SK-N-SH (cell line): ENCODE results near the gene JPT2. TPM values are rescaled to one million over a fixed set of nuclear protein-coding genes. Genes with fewer than 3 reads are reported as not detected.

Experiments used
- CTCF ChIA-PET: fragments of 300-600, 350-600 bp; formaldehyde crosslinking; extraction: SDS; loops from one replicate; lab custom pipeline; 2021; lab: Yijun Ruan, JAX
- POLR2A ChIA-PET: fragments of 350-600 bp; sonication (Branson Sonifier 250); formaldehyde crosslinking; extraction: SDS; loops from one replicate; lab custom pipeline; 2020; ENCODE audit warnings: antibody characterized with exemption, inconsistent platforms; lab: Yijun Ruan, JAX
- DNase-seq: peaks from one replicate; pipeline ENCODE4 v3.0.0; 2012
- H2AFZ ChIP-seq: fragments of 200-600 bp; sonication (generic); 2 replicates; pipeline ENCODE4 v1.8.1; 2016; ENCODE audit warnings: antibody characterized with exemption, mild to moderate bottlenecking, low read depth
- H3F3A ChIP-seq: fragments of 200-600 bp; sonication (generic); replicated peaks from 2 replicates; pipeline ENCODE3; 2016; ENCODE audit warnings: antibody characterized with exemption, mild to moderate bottlenecking; ENCODE audit not compliant: insufficient read depth
- H3K27ac ChIP-seq, 2 experiments: fragments of 200-500 bp in 1 of 2; fragments of 200-600 bp in 1 of 2; sonication (Bioruptor generic) in 1 of 2; sonication (generic), shearing (Covaris generic) in 1 of 2; 2 replicates each; pipeline versions ENCODE4 v1.5.1 to v1.6.1; 2014 to 2016; ENCODE audit warnings: low read depth in 2 of 2, inconsistent platforms in 1 of 2, low read length in 1 of 2, mild to moderate bottlenecking in 1 of 2, mixed read lengths in 1 of 2
- H3K27me3 ChIP-seq: fragments of 200-600 bp; sonication (generic), shearing (Covaris generic); 2 replicates; pipeline ENCODE4 v1.6.1; 2016; ENCODE audit warnings: mixed run types; ENCODE audit not compliant: insufficient read depth
- H3K36me3 ChIP-seq, 2 experiments: fragments of 200-500 bp in 1 of 2; fragments of 200-600 bp in 1 of 2; sonication (Bioruptor generic) in 1 of 2; sonication (generic) in 1 of 2; replicated peaks in 1 of 2; 2 replicates each; pipeline versions ENCODE3 to v1.5.1; 2014 to 2016; ENCODE audit warnings: low read length in 1 of 2, mild to moderate bottlenecking in 1 of 2; ENCODE audit not compliant: insufficient read depth in 2 of 2, control insufficient read depth in 1 of 2
- H3K4me1 ChIP-seq, 2 experiments: fragments of 200-500 bp in 1 of 2; fragments of 200-600 bp in 1 of 2; sonication (Bioruptor generic) in 1 of 2; sonication (generic), shearing (Covaris generic) in 1 of 2; 2 replicates each; pipeline versions ENCODE4 v1.5.1 to v1.6.1; 2014 to 2016; ENCODE audit warnings: low read depth in 1 of 2, low read length in 1 of 2, mixed run types in 1 of 2; ENCODE audit not compliant: insufficient read depth in 2 of 2, control insufficient read depth in 1 of 2
- H3K4me2 ChIP-seq: fragments of 200-600 bp; sonication (generic), shearing (Covaris generic); 2 replicates; pipeline ENCODE4 v1.6.1; 2017; ENCODE audit warnings: mixed run types
- H3K4me3 ChIP-seq, 2 experiments: fragments of 200-500 bp in 1 of 2; fragments of 200-600 bp in 1 of 2; sonication (Bioruptor generic) in 1 of 2; sonication (generic), shearing (Covaris generic) in 1 of 2; 2 replicates each; pipeline versions ENCODE4 v1.5.1 to v1.8.1; 2014 to 2016; ENCODE audit warnings: low read depth in 2 of 2, inconsistent platforms in 1 of 2, low read length in 1 of 2, mild to moderate bottlenecking in 1 of 2, mixed read lengths in 1 of 2, moderate library complexity in 1 of 2
- H3K79me2 ChIP-seq: fragments of 200-600 bp; sonication (generic); 2 replicates; pipeline ENCODE4 v1.8.1; 2017; ENCODE audit warnings: mild to moderate bottlenecking; ENCODE audit not compliant: insufficient read depth
- H3K9ac ChIP-seq: fragments of 200-600 bp; sonication (generic); 2 replicates; pipeline ENCODE4 v1.6.1; 2017; ENCODE audit warnings: mixed run types
- H3K9me2 ChIP-seq: fragments of 200-600 bp; sonication (generic); 2 replicates; pipeline ENCODE4 v1.6.1; 2017; ENCODE audit warnings: mixed run types
- H3K9me3 ChIP-seq: fragments of 200-600 bp; sonication (generic); 2 replicates; pipeline ENCODE4 v1.6.1; 2017; ENCODE audit warnings: mixed run types, mild to moderate bottlenecking, moderate library complexity
- H4K20me1 ChIP-seq: fragments of 200-600 bp; sonication (generic); 2 replicates; pipeline ENCODE4 v1.6.1; 2017; ENCODE audit warnings: mild to moderate bottlenecking, mixed run types; ENCODE audit not compliant: insufficient read depth
- CHD2 ChIP-seq: fragments of 150-350 bp; IDR thresholded peaks from 2 replicates; pipeline ENCODE4 v1.6.1; 2018; ENCODE audit warnings: low read length; ENCODE audit not compliant: partially characterized antibody
- EP300 ChIP-seq, 2 experiments: IDR thresholded peaks; 2 replicates each; pipeline versions ENCODE4 v1.4.0 to v1.6.1; 2012; ENCODE audit warnings: borderline replicate concordance in 1 of 2, low read depth in 1 of 2, low read length in 1 of 2
- EZH2phosphoT487 ChIP-seq: fragments of 200-600 bp; sonication (generic); IDR thresholded peaks from 2 replicates; pipeline ENCODE4 v1.6.1; 2017; ENCODE audit warnings: low read depth, mixed run types, mild to moderate bottlenecking, antibody characterized with exemption, moderate library complexity, borderline replicate concordance
- FOXJ3 ChIP-seq: sonication (generic); formaldehyde crosslinking; IDR thresholded peaks from 2 replicates; pipeline ENCODE4 v1.5.1; 2020; ENCODE audit warnings: mild to moderate bottlenecking, missing genetic modification reagents
- GATA2 ChIP-seq: sonication (generic); formaldehyde crosslinking; IDR thresholded peaks from 2 replicates; pipeline ENCODE4 v1.5.0; 2020; ENCODE audit warnings: mild to moderate bottlenecking, missing genetic modification reagents
- NFIC ChIP-seq: IDR thresholded peaks from 2 replicates; pipeline ENCODE4 v1.4.0; 2012; ENCODE audit warnings: borderline replicate concordance
- NRF1 ChIP-seq: IDR thresholded peaks from 2 replicates; pipeline ENCODE4 v1.6.1; 2012; ENCODE audit warnings: low read depth, mild to moderate bottlenecking, low read length
- RXRA ChIP-seq: IDR thresholded peaks from 2 replicates; pipeline ENCODE4 v1.4.0; 2012; ENCODE audit warnings: low read depth, mild to moderate bottlenecking, borderline replicate concordance
- SIN3A ChIP-seq: IDR thresholded peaks from 2 replicates; pipeline ENCODE4 v1.6.1; 2012; ENCODE audit warnings: low read depth, mild to moderate bottlenecking, low read length, moderate library complexity, borderline replicate concordance
- SMC3 ChIP-seq: IDR thresholded peaks from 2 replicates; pipeline ENCODE4 v1.6.1; 2012; ENCODE audit warnings: low read depth, low read length, improper control_type of control experiment
- TAF1 ChIP-seq: IDR thresholded peaks from 2 replicates; pipeline ENCODE4 v1.6.1; 2012; ENCODE audit warnings: low read depth, mild to moderate bottlenecking, low read length, moderate library complexity, borderline replicate concordance
- YY1 ChIP-seq: IDR thresholded peaks from 2 replicates; pipeline ENCODE4 v1.4.0; 2012; ENCODE audit warnings: low read depth, mild to moderate bottlenecking
- WGBS: methylation state at CpG from one replicate; pipeline ENCODE4 v1.1.6; 2017; ENCODE audit warnings: low lambda C conversion rate; 5-methylcytosine and 5-hydroxymethylcytosine counted together
- polyA plus RNA-seq, 3 experiments: library from polyadenylated mRNA; depleted of rRNA; stranded (reverse); fragments of >200 nt; gene quantifications; 2 replicates each; pipeline ENCODE4 v1.2.3, GENCODE V29; 2012
- TF ChIP-seq, protein P1 (sequence below): IDR thresholded peaks from 2 replicates; pipeline ENCODE4 v1.4.0; 2012; ENCODE audit warnings: low read depth, borderline replicate concordance
- TF ChIP-seq, protein P2 (sequence below): IDR thresholded peaks from 2 replicates; pipeline ENCODE4 v1.4.0; 2012; ENCODE audit warnings: low read depth
- TF ChIP-seq, protein P3 (sequence below): IDR thresholded peaks from 2 replicates; pipeline ENCODE4 v1.6.1; 2012; ENCODE audit warnings: mild to moderate bottlenecking, low read depth, low read length, moderate library complexity

The JPT2 gene
- polyA plus RNA-seq, 1 of the 3 experiments (the other 2 are of a cell fraction), result 67.4 TPM

DNA sequence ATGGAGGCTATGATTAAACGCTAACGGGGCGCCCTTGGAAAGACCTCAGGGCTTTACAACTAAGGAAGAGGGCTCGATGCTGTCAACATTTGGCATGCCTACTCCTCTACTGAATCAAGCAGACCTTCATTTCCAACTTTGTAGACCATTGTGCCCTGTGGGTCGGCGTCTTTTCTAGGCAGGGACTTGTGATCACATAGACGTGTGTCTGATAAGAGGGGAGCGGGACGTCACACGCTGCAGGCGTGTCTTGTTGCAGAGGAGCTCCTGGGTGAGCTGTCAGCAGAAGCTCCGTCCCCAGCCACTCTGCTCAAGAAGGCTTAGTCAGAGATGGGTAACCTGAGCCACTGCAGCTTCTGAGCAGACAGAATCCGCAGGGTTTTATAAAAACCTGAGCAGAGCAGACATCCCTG is 30.7 kb downstream of the JPT2 start:
- H3K4me1 ChIP-seq, result peaks cover 13 to 22% of the 10 kb centered on the region in 2 experiments; a peak in 3 of 4 replicates
- no peak for TF ChIP-seq NRF1
- 0 out of 2 replicates have a peak, but pooled peaks have one; percentile 47 for TF ChIP-seq SIN3A
- TF ChIP-seq NFIC, result no peak
- no peak for TF ChIP-seq EP300 (IDR thresholded peaks at IDR 0.05; ENCODE audit: borderline replicate concordance in 1 of 2, low read depth in 1 of 2, low read length in 1 of 2)
- TF ChIP-seq CHD2, result no peak
- no peak for TF ChIP-seq YY1
- no peak for TF ChIP-seq GATA2
- no peak for TF ChIP-seq RXRA
- TF ChIP-seq, protein P1, sequence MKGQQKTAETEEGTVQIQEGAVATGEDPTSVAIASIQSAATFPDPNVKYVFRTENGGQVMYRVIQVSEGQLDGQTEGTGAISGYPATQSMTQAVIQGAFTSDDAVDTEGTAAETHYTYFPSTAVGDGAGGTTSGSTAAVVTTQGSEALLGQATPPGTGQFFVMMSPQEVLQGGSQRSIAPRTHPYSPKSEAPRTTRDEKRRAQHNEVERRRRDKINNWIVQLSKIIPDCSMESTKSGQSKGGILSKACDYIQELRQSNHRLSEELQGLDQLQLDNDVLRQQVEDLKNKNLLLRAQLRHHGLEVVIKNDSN, result no peak
- TF ChIP-seq, protein P2, sequence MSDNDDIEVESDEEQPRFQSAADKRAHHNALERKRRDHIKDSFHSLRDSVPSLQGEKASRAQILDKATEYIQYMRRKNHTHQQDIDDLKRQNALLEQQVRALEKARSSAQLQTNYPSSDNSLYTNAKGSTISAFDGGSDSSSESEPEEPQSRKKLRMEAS, result no peak
- no peak for TF ChIP-seq SMC3
- TF ChIP-seq EZH2phosphoT487, result no peak
- TF ChIP-seq, protein P3, sequence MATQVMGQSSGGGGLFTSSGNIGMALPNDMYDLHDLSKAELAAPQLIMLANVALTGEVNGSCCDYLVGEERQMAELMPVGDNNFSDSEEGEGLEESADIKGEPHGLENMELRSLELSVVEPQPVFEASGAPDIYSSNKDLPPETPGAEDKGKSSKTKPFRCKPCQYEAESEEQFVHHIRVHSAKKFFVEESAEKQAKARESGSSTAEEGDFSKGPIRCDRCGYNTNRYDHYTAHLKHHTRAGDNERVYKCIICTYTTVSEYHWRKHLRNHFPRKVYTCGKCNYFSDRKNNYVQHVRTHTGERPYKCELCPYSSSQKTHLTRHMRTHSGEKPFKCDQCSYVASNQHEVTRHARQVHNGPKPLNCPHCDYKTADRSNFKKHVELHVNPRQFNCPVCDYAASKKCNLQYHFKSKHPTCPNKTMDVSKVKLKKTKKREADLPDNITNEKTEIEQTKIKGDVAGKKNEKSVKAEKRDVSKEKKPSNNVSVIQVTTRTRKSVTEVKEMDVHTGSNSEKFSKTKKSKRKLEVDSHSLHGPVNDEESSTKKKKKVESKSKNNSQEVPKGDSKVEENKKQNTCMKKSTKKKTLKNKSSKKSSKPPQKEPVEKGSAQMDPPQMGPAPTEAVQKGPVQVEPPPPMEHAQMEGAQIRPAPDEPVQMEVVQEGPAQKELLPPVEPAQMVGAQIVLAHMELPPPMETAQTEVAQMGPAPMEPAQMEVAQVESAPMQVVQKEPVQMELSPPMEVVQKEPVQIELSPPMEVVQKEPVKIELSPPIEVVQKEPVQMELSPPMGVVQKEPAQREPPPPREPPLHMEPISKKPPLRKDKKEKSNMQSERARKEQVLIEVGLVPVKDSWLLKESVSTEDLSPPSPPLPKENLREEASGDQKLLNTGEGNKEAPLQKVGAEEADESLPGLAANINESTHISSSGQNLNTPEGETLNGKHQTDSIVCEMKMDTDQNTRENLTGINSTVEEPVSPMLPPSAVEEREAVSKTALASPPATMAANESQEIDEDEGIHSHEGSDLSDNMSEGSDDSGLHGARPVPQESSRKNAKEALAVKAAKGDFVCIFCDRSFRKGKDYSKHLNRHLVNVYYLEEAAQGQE, result no peak
- no peak for TF ChIP-seq FOXJ3 (CRISPR knock-in tag)
- TF ChIP-seq TAF1, result peak; percentile 57; the same call in 1 of the 2 replicates
- TF ChIP-seq, all 33 proteins: peak for 2
- Histone ChIP-seq H3K9me2 (no peaks in the 10 kb centered on the region), H3K36me3 (peaks cover 0 to 4% of the 10 kb centered on the region in 2 experiments), H3K9me3 (no peaks in the 10 kb centered on the region), H3K27ac (no peak overlapping the region), H3F3A (peaks cover 12% of the 10 kb centered on the region), H4K20me1 (peaks cover 61% of the 10 kb centered on the region), H3K27me3 (no peaks in the 10 kb centered on the region), H3K4me3 (no peak overlapping the region), H3K9ac (no peak overlapping the region), H3K79me2 (peaks cover 87% of the 10 kb centered on the region), H2AFZ (no peak overlapping the region), H3K4me2 (peak overlapping the region; percentile 97)
- ChIA-PET POLR2A (interaction anchor here (0.6 kb wide), 1 partner anchor 216 kb away, joined by 3 read pairs; the partner anchor contains the start of gene TELO2), CTCF (interaction anchor here (1.0 kb wide), 1 partner anchor 74 kb away, joined by 4 read pairs; the partner anchor contains the start of genes NUBP2 and SPSB3)
- 89% methylated on average over 13 of the region's 13 CpGs for WGBS
- no peak for DNase-seq
